OCI-LY7 (cell line): ENCODE data around the gene RASA2. TPM values are rescaled to one million over a fixed set of nuclear protein-coding genes. Genes with fewer than 3 reads are reported as not detected.
A peak's percentile ranks its signal among the peaks of the same experiment; 100 is the strongest.

Source experiments
- BruUV-seq: library from RNA; stranded (reverse); fragments of 400-500 nt; replicated peaks from 2 replicates; lab custom pipeline; 2021; lab: Mats Ljungman, UMichigan
- CTCF ChIA-PET: fragments of 300-600 bp; sonication (Branson Sonifier 250); formaldehyde crosslinking; loops from one replicate; lab custom pipeline; 2022; ENCODE audit warnings: antibody characterized with exemption; ENCODE audit not compliant: unreplicated experiment; lab: Charles Lee
- POLR2A ChIA-PET: fragments of 300-600 bp; sonication (Branson Sonifier 250); formaldehyde crosslinking; loops from one replicate; lab custom pipeline; 2022; ENCODE audit warnings: antibody characterized with exemption; lab: Charles Lee
- DNase-seq: peaks from one replicate; pipeline ENCODE4 v3.0.0-alpha.2; 2015; ENCODE audit warnings: low spot score
- H2AFZ ChIP-seq: fragments of 200-600 bp; sonication (generic), shearing (Covaris generic); 2 replicates; pipeline ENCODE4 v1.6.1; 2014; ENCODE audit warnings: mild to moderate bottlenecking, antibody characterized with exemption, low read length, moderate library complexity
- H3K27ac ChIP-seq: fragments of 200-600 bp; sonication (generic); 2 replicates; pipeline ENCODE4 v1.5.1; 2014; ENCODE audit warnings: mixed run types, low read depth, mild to moderate bottlenecking, moderate library complexity, low read length, inconsistent platforms; ENCODE audit not compliant: poor library complexity, severe bottlenecking
- H3K36me3 ChIP-seq: fragments of 200-600 bp; sonication (generic); 2 replicates; pipeline ENCODE4 v1.6.1; 2014; ENCODE audit warnings: mild to moderate bottlenecking, antibody characterized with exemption, low read length, moderate library complexity, mixed read lengths; ENCODE audit not compliant: insufficient read depth
- H3K4me1 ChIP-seq: fragments of 200-600 bp; sonication (generic); 2 replicates; pipeline ENCODE4 v1.5.1; 2014; ENCODE audit warnings: mild to moderate bottlenecking, low read length; ENCODE audit not compliant: insufficient read depth, poor library complexity, severe bottlenecking
- H3K4me2 ChIP-seq: fragments of 200-600 bp; sonication (generic); 2 replicates; pipeline ENCODE4 v1.6.1; 2014; ENCODE audit warnings: mild to moderate bottlenecking, low read length
- H3K4me3 ChIP-seq: fragments of 200-600 bp; sonication (generic); 2 replicates; pipeline ENCODE4 v1.5.1; 2014; ENCODE audit warnings: mild to moderate bottlenecking, low read depth, low read length; ENCODE audit not compliant: poor library complexity, severe bottlenecking
- H3K79me2 ChIP-seq: fragments of 200-600 bp; sonication (generic); 2 replicates; pipeline ENCODE4 v1.6.1; 2016; ENCODE audit warnings: low read depth, mild to moderate bottlenecking, low read length, moderate library complexity, mixed read lengths; ENCODE audit not compliant: insufficient read depth
- H3K9me2 ChIP-seq: fragments of 200-600 bp; sonication (generic); 2 replicates; pipeline ENCODE4 v1.6.1; 2016; ENCODE audit warnings: mild to moderate bottlenecking, low read length, mixed read lengths; ENCODE audit not compliant: insufficient read depth
- H3K9me3 ChIP-seq: fragments of 200-600 bp; sonication (generic); 2 replicates; pipeline ENCODE4 v1.6.1; 2014; ENCODE audit warnings: mild to moderate bottlenecking, mixed run types, low read length, mixed read lengths
- H4K20me1 ChIP-seq: fragments of 200-600 bp; sonication (generic); 2 replicates; pipeline ENCODE4 v1.6.1; 2014; ENCODE audit warnings: mild to moderate bottlenecking, antibody characterized with exemption, low read length, moderate library complexity, mixed read lengths; ENCODE audit not compliant: insufficient read depth
- EZH2phosphoT487 ChIP-seq: fragments of 200-600 bp; sonication (generic); IDR thresholded peaks from 2 replicates; pipeline ENCODE4 v1.6.1; 2018; ENCODE audit warnings: low read depth, borderline replicate concordance, mild to moderate bottlenecking, mixed run types, antibody characterized with exemption, low read length, moderate library complexity, mixed read lengths
- intact Hi-C: fragments of 100-400 bp; cut with micrococcal nuclease; formaldehyde crosslinking; loops from one replicate; pipeline ENCODE4 v1.10.0; 2022; ENCODE audit not compliant: unreplicated experiment
- total RNA-seq, 2 experiments: library from RNA; depleted of rRNA in 1 of 2; stranded (reverse); fragments of >200 nt in 1 of 2; shearing (Covaris generic) in 1 of 2; gene quantifications; 2 replicates each; pipeline ENCODE4 v1.2.3, GENCODE V29; 2014 to 2022
- TF ChIP-seq, protein P1 (sequence below): fragments of 200-600 bp; sonication (generic); conservative IDR thresholded peaks from 2 replicates; pipeline ENCODE4 v1.5.1; 2014; ENCODE audit warnings: mild to moderate bottlenecking, antibody characterized with exemption, low read length, moderate library complexity, mixed read lengths

The RASA2 gene
- total RNA-seq, 2 experiments from 2014 or later, result 11.0 to 21.7 TPM

DNA sequence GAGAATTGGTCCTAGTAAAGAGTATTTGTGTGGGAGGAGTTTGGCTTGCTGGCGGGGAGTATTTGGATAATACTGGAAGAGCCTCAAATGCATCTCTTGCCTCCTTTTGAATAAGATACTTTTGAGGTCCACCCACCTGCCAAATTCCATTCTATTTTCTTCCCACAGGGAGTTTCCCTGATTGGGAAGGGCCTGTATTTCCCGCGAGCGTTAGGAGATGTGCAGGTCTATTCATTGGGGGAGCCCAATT lies 406 bp upstream of the RASA2 start:
- TF ChIP-seq, protein P1, sequence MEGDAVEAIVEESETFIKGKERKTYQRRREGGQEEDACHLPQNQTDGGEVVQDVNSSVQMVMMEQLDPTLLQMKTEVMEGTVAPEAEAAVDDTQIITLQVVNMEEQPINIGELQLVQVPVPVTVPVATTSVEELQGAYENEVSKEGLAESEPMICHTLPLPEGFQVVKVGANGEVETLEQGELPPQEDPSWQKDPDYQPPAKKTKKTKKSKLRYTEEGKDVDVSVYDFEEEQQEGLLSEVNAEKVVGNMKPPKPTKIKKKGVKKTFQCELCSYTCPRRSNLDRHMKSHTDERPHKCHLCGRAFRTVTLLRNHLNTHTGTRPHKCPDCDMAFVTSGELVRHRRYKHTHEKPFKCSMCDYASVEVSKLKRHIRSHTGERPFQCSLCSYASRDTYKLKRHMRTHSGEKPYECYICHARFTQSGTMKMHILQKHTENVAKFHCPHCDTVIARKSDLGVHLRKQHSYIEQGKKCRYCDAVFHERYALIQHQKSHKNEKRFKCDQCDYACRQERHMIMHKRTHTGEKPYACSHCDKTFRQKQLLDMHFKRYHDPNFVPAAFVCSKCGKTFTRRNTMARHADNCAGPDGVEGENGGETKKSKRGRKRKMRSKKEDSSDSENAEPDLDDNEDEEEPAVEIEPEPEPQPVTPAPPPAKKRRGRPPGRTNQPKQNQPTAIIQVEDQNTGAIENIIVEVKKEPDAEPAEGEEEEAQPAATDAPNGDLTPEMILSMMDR, result no peak
- no peak for TF ChIP-seq EZH2phosphoT487
- CTCF ChIA-PET, result no interaction called here
- Histone ChIP-seq H4K20me1 (peaks cover 34% of the 10 kb centered on the region), H3K4me2 (peak overlapping the region; percentile 94), H3K27ac (no peak overlapping the region), H3K9me3 (no peaks in the 10 kb centered on the region), H3K4me3 (peak overlapping the region; percentile 63), H3K9me2 (no peaks in the 10 kb centered on the region), H3K79me2 (peaks cover 36% of the 10 kb centered on the region), H3K36me3 (peaks cover 7% of the 10 kb centered on the region; the same call in 1 of the 2 replicates), H3K4me1 (peaks cover 36% of the 10 kb centered on the region), H2AFZ (peak overlapping the region; percentile 98)
- no TSS peak for BruUV-seq
- intact Hi-C loops, result loop anchor here (10.0 kb wide), 2 partner anchors 248 to 388 kb away; partner anchors contain the start of genes ATP1B3 and RNF7
- no peak for DNase-seq
- POLR2A ChIA-PET, result interaction anchor here (1.0 to 2.0 kb wide), 2 partner anchors 9 to 12 kb away, joined by 3 to 5 read pairs; no protein-coding TSS in a partner anchor

DNA sequence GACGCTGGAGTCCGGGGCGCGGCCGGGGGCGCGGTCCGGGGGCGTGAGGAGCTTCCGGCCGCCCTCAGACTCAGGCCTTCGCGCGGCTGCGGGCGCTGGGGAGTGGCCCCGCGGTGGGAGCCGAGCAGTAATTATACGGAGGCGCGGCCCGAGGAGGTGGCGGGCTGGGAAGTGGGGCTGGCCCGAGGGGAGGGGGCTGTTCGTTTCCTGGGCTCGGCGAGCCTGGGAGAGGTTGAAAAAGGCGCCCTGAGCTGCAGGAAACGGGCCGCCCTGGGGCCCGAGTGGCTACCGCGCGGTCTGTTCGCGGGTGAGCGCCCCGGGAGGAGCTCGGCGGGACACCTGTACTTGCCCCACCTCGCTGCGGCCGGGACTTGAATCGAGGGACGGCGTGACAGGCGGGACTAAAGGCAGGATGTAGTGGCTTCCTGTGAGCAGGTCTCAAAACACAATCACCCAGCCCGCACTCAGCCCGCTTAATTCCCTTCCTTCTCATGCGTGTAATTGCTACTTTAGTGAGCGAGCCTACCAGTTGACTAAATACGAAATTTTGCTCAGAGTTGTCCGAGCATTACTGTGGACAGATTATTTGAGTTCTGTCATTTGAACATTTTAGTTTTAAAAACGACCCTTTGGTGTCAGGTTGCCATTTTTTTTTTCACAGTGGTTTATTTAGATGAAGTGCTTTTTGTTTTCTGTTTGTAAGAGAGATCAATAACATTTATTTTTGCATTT lies 860 bp downstream of the RASA2 start:
- peak; percentile 94 for DNase-seq
- Histone ChIP-seq H3K27ac (peak overlapping the region; percentile 80), H4K20me1 (peaks cover 41% of the 10 kb centered on the region), H3K79me2 (peaks cover 48% of the 10 kb centered on the region), H2AFZ (peak overlapping the region; percentile 39), H3K4me1 (peaks cover 36% of the 10 kb centered on the region), H3K9me3 (no peaks in the 10 kb centered on the region), H3K9me2 (no peaks in the 10 kb centered on the region), H3K4me2 (peak overlapping the region; percentile 85), H3K36me3 (peaks cover 7% of the 10 kb centered on the region; the same call in 1 of the 2 replicates), H3K4me3 (peak overlapping the region; percentile 97)
- BruUV-seq, result no TSS peak
- ChIA-PET POLR2A (interaction anchor here (0.6 to 2.0 kb wide), 11 partner anchors 10 to 109 kb away, joined by 3 to 9 read pairs (median 4); no protein-coding TSS in a partner anchor), CTCF (interaction anchor here (1.0 to 1.2 kb wide), 2 partner anchors 102 to 104 kb away, joined by 3 to 4 read pairs; no protein-coding TSS in a partner anchor)
- TF ChIP-seq, protein P1, result no peak
- no peak for TF ChIP-seq EZH2phosphoT487
- intact Hi-C loops, result loop anchor here (10.0 kb wide), 2 partner anchors 247 to 387 kb away; partner anchors contain the start of genes ATP1B3 and RNF7
